H1 (cell line): Measurements from ENCODE around the gene CCT4. TPM values are rescaled to one million over a fixed set of nuclear protein-coding genes. Genes with fewer than 3 reads are reported as not detected.

ENCODE experiments used
- POU5F1 ChIP-seq: IDR thresholded peaks from 2 replicates; pipeline ENCODE4 v1.6.1; 2011; ENCODE audit warnings: low read depth, mild to moderate bottlenecking, low read length, moderate library complexity
- RAD21 ChIP-seq, 2 experiments: IDR thresholded peaks in 1 of 2; conservative IDR thresholded peaks in 1 of 2; 2 replicates each; pipeline ENCODE4 v1.6.1; 2011; ENCODE audit warnings: low read depth in 2 of 2, low read length in 2 of 2, improper control_type of control experiment in 1 of 2, inconsistent platforms in 1 of 2, mild to moderate bottlenecking in 1 of 2, moderate library complexity in 1 of 2
- SIN3A ChIP-seq, 2 experiments: IDR thresholded peaks in 1 of 2; conservative IDR thresholded peaks in 1 of 2; 2 replicates each; pipeline ENCODE4 v1.6.1; 2011 to 2012; ENCODE audit warnings: low read length in 2 of 2, improper control_type of control experiment in 1 of 2, low read depth in 1 of 2, mild to moderate bottlenecking in 1 of 2
- TAF1 ChIP-seq: IDR thresholded peaks from 2 replicates; pipeline ENCODE4 v1.6.1; 2011; ENCODE audit warnings: mild to moderate bottlenecking, low read depth, low read length
- polyA plus RNA-seq, 7 experiments: library from polyadenylated mRNA; depleted of rRNA in 3 of 7; stranded (reverse) in 5 of 7; unstranded in 2 of 7; fragments of >200 nt in 5 of 7; fragments of 200-250 nt in 2 of 7; gene quantifications; 1 replicate in 5 of 7; 2 replicates in 1 of 7; 4 replicates in 1 of 7; pipeline versions ENCODE4 v1.2.1 to v1.2.3, GENCODE V29; 2011 to 2013; ENCODE audit warnings: missing spikeins in 2 of 7, mixed read lengths in 2 of 7
- total RNA-seq: library from RNA; stranded (reverse); fragmentation: NEBNext Ultra II Directional; extraction: Animal tissue kit (Norgen Biotek cat#: 25700); gene quantifications from 2 replicates; pipeline ENCODE4 v1.2.1, GENCODE V29; 2021
- TF ChIP-seq, protein P1 (sequence below): fragments of 300-600 bp; sonication (generic); IDR thresholded peaks from 2 replicates; pipeline ENCODE4 v1.7.1; 2012; ENCODE audit warnings: low read length, moderate library complexity, mild to moderate bottlenecking, inconsistent platforms; ENCODE audit not compliant: insufficient replicate concordance

The CCT4 gene
- total and polyA plus RNA-seq, 2 of the 8 experiments (the other 6 are each of a cell fraction or from before 2014, with no cell fraction given), result 129 to 359 TPM

DNA sequence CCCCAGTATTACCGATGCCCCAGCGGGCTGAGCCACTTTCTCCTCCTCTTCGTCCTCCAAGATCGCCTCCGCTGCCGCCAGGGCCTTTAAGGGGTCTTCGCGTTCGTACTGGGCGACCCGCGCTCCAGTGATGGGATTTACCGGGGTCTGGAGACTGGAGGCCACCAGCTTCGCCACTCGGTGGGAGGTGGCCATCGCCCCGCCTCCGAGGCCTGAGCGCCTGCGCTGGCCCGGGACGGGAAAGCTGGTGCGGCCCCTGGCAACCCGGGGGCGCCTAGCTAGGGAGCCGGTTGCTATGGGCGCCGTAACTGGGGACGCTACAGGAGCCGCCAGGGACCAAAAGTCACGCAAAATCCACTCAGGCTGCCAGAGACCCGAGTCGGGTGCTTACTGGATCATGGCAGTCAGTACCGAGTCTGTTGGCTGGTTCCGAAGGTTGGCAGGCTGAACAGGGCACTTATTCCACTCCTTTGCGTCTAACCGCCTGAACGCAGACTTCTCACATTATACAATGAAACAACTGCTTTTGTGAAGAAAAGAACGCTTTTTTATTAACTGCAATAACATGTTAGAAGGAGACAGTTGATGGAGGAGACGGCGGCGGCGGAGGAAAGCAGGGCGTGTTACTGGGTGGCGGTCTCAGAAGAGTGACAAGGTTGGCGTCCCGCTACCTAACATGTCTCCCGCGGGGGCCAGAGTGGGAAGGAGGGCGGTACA is 34.5 kb downstream of the CCT4 start, which contains the start of gene FAM161A (continued):
- TF ChIP-seq, protein P1, sequence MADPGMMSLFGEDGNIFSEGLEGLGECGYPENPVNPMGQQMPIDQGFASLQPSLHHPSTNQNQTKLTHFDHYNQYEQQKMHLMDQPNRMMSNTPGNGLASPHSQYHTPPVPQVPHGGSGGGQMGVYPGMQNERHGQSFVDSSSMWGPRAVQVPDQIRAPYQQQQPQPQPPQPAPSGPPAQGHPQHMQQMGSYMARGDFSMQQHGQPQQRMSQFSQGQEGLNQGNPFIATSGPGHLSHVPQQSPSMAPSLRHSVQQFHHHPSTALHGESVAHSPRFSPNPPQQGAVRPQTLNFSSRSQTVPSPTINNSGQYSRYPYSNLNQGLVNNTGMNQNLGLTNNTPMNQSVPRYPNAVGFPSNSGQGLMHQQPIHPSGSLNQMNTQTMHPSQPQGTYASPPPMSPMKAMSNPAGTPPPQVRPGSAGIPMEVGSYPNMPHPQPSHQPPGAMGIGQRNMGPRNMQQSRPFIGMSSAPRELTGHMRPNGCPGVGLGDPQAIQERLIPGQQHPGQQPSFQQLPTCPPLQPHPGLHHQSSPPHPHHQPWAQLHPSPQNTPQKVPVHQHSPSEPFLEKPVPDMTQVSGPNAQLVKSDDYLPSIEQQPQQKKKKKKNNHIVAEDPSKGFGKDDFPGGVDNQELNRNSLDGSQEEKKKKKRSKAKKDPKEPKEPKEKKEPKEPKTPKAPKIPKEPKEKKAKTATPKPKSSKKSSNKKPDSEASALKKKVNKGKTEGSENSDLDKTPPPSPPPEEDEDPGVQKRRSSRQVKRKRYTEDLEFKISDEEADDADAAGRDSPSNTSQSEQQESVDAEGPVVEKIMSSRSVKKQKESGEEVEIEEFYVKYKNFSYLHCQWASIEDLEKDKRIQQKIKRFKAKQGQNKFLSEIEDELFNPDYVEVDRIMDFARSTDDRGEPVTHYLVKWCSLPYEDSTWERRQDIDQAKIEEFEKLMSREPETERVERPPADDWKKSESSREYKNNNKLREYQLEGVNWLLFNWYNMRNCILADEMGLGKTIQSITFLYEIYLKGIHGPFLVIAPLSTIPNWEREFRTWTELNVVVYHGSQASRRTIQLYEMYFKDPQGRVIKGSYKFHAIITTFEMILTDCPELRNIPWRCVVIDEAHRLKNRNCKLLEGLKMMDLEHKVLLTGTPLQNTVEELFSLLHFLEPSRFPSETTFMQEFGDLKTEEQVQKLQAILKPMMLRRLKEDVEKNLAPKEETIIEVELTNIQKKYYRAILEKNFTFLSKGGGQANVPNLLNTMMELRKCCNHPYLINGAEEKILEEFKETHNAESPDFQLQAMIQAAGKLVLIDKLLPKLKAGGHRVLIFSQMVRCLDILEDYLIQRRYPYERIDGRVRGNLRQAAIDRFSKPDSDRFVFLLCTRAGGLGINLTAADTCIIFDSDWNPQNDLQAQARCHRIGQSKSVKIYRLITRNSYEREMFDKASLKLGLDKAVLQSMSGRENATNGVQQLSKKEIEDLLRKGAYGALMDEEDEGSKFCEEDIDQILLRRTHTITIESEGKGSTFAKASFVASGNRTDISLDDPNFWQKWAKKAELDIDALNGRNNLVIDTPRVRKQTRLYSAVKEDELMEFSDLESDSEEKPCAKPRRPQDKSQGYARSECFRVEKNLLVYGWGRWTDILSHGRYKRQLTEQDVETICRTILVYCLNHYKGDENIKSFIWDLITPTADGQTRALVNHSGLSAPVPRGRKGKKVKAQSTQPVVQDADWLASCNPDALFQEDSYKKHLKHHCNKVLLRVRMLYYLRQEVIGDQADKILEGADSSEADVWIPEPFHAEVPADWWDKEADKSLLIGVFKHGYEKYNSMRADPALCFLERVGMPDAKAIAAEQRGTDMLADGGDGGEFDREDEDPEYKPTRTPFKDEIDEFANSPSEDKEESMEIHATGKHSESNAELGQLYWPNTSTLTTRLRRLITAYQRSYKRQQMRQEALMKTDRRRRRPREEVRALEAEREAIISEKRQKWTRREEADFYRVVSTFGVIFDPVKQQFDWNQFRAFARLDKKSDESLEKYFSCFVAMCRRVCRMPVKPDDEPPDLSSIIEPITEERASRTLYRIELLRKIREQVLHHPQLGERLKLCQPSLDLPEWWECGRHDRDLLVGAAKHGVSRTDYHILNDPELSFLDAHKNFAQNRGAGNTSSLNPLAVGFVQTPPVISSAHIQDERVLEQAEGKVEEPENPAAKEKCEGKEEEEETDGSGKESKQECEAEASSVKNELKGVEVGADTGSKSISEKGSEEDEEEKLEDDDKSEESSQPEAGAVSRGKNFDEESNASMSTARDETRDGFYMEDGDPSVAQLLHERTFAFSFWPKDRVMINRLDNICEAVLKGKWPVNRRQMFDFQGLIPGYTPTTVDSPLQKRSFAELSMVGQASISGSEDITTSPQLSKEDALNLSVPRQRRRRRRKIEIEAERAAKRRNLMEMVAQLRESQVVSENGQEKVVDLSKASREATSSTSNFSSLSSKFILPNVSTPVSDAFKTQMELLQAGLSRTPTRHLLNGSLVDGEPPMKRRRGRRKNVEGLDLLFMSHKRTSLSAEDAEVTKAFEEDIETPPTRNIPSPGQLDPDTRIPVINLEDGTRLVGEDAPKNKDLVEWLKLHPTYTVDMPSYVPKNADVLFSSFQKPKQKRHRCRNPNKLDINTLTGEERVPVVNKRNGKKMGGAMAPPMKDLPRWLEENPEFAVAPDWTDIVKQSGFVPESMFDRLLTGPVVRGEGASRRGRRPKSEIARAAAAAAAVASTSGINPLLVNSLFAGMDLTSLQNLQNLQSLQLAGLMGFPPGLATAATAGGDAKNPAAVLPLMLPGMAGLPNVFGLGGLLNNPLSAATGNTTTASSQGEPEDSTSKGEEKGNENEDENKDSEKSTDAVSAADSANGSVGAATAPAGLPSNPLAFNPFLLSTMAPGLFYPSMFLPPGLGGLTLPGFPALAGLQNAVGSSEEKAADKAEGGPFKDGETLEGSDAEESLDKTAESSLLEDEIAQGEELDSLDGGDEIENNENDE, result no peak
- no peak for TF ChIP-seq POU5F1
- no peak for TF ChIP-seq RAD21 (IDR thresholded peaks at IDR 0.05 in 1 of 2, conservative IDR thresholded peaks at IDR 0.05 in 1 of 2; ENCODE audit: low read depth in 2 of 2, low read length in 2 of 2)
- peak; percentile 56; the same call in 1 of the 2 replicates for TF ChIP-seq TAF1
- TF ChIP-seq SIN3A (conservative IDR thresholded peaks at IDR 0.05 in 1 of 2, IDR thresholded peaks at IDR 0.05 in 1 of 2; ENCODE audit: low read depth in 1 of 2, low read length in 2 of 2), result peak; percentile 98 to 100
